GM23338 (cell line): ENCODE measurements around the gene ETV3. TPM values are rescaled to one million over a fixed set of nuclear protein-coding genes. Genes with fewer than 3 reads are reported as not detected.

ENCODE experiments used
- ATAC-seq: fragments of 200-7000 bp; cut with Tn5 transposase; 3 replicates; pipeline ENCODE4 v1.9.1; 2020
- DNase-seq: peaks from one replicate; pipeline ENCODE4 v3.0.0-alpha.2; 2015; ENCODE audit warnings: low spot score
- H2AFZ ChIP-seq: fragments of 200-600 bp; sonication (generic); 2 replicates; pipeline ENCODE4 v1.8.0; 2016; ENCODE audit warnings: antibody characterized with exemption, mild to moderate bottlenecking, moderate library complexity
- H3F3A ChIP-seq: fragments of 200-600 bp; sonication (generic); replicated peaks from 2 replicates; pipeline ENCODE4 v1.8.0; 2017; ENCODE audit warnings: antibody characterized with exemption, mixed run types, low read depth
- H3K27ac ChIP-seq: fragments of 200-600 bp; sonication (generic); 2 replicates; pipeline ENCODE4 v1.6.1; 2016; ENCODE audit warnings: low read depth
- H3K27me3 ChIP-seq: fragments of 200-600 bp; sonication (generic); 2 replicates; pipeline ENCODE4 v1.8.0; 2016; ENCODE audit warnings: mild to moderate bottlenecking, mixed run types, moderate library complexity; ENCODE audit not compliant: insufficient read depth
- H3K36me3 ChIP-seq: fragments of 200-600 bp; sonication (generic); 2 replicates; pipeline ENCODE4 v1.8.0; 2016; ENCODE audit warnings: mild to moderate bottlenecking; ENCODE audit not compliant: insufficient read depth
- H3K4me1 ChIP-seq: fragments of 200-600 bp; sonication (generic); 2 replicates; pipeline ENCODE4 v1.8.0; 2016; ENCODE audit warnings: mild to moderate bottlenecking, moderate library complexity; ENCODE audit not compliant: insufficient read depth
- H3K4me2 ChIP-seq: fragments of 200-600 bp; sonication (generic); 2 replicates; pipeline ENCODE4 v1.7.1; 2017; ENCODE audit warnings: mixed run types
- H3K4me3 ChIP-seq: fragments of 200-600 bp; sonication (generic); 2 replicates; pipeline ENCODE4 v1.6.1; 2016; ENCODE audit warnings: mixed run types
- H3K79me2 ChIP-seq: fragments of 200-600 bp; sonication (generic); replicated peaks from 2 replicates; pipeline ENCODE4 v1.8.0; 2017; ENCODE audit warnings: mild to moderate bottlenecking; ENCODE audit not compliant: insufficient read depth
- H3K9me2 ChIP-seq: fragments of 200-600 bp; sonication (generic); 2 replicates; pipeline ENCODE4 v1.8.0; 2017; ENCODE audit not compliant: insufficient read depth
- H4K20me1 ChIP-seq: fragments of 200-600 bp; sonication (generic); replicated peaks from 2 replicates; pipeline ENCODE4 v1.8.0; 2017; ENCODE audit warnings: mild to moderate bottlenecking; ENCODE audit not compliant: insufficient read depth
- H3K27ac Mint-ChIP-seq: 2 replicates; pipeline ENCODE4 v1.8.0; 2020; ENCODE audit warnings: inconsistent platforms, mild to moderate bottlenecking, moderate library complexity, mixed read lengths
- H3K27me3 Mint-ChIP-seq: 3 replicates; pipeline ENCODE4 v1.8.0; 2022; ENCODE audit warnings: low read depth, mild to moderate bottlenecking, moderate library complexity, mixed read lengths, inconsistent platforms; ENCODE audit not compliant: insufficient read depth, poor library complexity
- H3K36me3 Mint-ChIP-seq: 3 replicates; pipeline ENCODE4 v1.8.0; 2021; ENCODE audit warnings: low read depth, mild to moderate bottlenecking, inconsistent platforms, moderate library complexity, mixed read lengths
- H3K4me1 Mint-ChIP-seq: 3 replicates; pipeline ENCODE4 v1.8.0; 2020; ENCODE audit warnings: mild to moderate bottlenecking, inconsistent platforms, mixed read lengths
- H3K4me3 Mint-ChIP-seq: 3 replicates; pipeline ENCODE4 v1.8.0; 2021; ENCODE audit warnings: moderate library complexity, mild to moderate bottlenecking, inconsistent platforms, mixed read lengths
- H3K9me3 Mint-ChIP-seq: 3 replicates; pipeline ENCODE4 v1.8.0; 2020; ENCODE audit warnings: moderate library complexity, mild to moderate bottlenecking, inconsistent platforms, mixed read lengths
- CTCF ChIP-seq, 2 experiments: fragments of 200-600 bp in 1 of 2; sonication (generic) in 1 of 2; conservative IDR thresholded peaks; 2 replicates each; pipeline versions ENCODE4 v1.5.1 to v1.6.1; 2016 to 2017; ENCODE audit warnings: antibody characterized with exemption in 2 of 2, low read depth in 2 of 2, mild to moderate bottlenecking in 2 of 2, moderate library complexity in 1 of 2
- NANOG ChIP-seq: IDR thresholded peaks from 2 replicates; pipeline ENCODE4 v1.6.1; 2016; ENCODE audit warnings: antibody characterized with exemption, borderline replicate concordance
- POLR2AphosphoS5 ChIP-seq: IDR thresholded peaks from 2 replicates; pipeline ENCODE4 v1.6.1; 2016; ENCODE audit warnings: antibody characterized with exemption, low read depth
- STAT1 ChIP-seq: IDR thresholded peaks from one replicate; pipeline ENCODE4 v1.6.1; 2016; ENCODE audit warnings: antibody characterized with exemption; ENCODE audit not compliant: unreplicated experiment
- ZNF114 ChIP-seq: fragments of 250-450 bp; sonication (Bioruptor Pico); IDR thresholded peaks from 2 replicates; pipeline ENCODE4 v1.5.0; 2020; ENCODE audit warnings: mild to moderate bottlenecking, moderate library complexity
- ZNF331 ChIP-seq: fragments of 250-450 bp; sonication (Bioruptor Pico); IDR thresholded peaks from 2 replicates; pipeline ENCODE4 v1.5.0; 2020; ENCODE audit warnings: low read depth, mild to moderate bottlenecking, moderate library complexity
- ZNF462 ChIP-seq: fragments of 250-450 bp; sonication (Bioruptor Pico); IDR thresholded peaks from 2 replicates; pipeline ENCODE4 v1.5.0; 2020; ENCODE audit warnings: mild to moderate bottlenecking, moderate library complexity
- polyA plus RNA-seq: library from polyadenylated mRNA; unstranded; fragments of >200 nt; fragmentation: Nextera tagmentation; extraction: Ambion mirVana; gene quantifications from 2 replicates; pipeline ENCODE4 v1.2.1, GENCODE V29; 2016
- total RNA-seq: library from RNA; depleted of rRNA; stranded (reverse); fragments of >200 nt; shearing (Covaris generic); gene quantifications from 2 replicates; pipeline ENCODE4 v1.2.3, GENCODE V29; 2014

ETV3 gene
- total and polyA plus RNA-seq, 2 experiments from 2014 or later: 8.1 to 19.6 TPM

DNA sequence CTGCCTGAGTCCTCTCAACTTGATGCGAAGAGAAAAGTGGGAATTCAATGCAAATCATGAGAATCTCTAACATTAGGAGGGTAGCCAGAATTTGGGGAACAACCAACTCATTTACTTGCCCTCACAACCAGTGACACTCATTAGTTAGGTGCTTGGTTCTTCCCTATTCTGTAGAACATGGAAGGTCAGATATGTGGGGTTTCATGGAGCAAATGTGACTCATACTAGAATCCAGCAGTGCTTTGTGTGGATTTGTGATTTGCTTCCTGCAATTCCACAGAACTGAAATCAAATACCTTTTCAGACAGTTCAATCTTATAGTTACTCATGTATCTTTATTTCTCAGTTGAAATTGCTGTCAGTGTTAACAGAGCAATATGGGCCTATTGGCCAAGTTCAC is 6.9 kb upstream of the ETV3 start:
- no peaks in the 10 kb centered on the region for H3K36me3 ChIP-seq
- Mint-ChIP-seq H3K36me3 (no peaks in the 10 kb centered on the region), H3K4me1 (peaks cover 24% of the 10 kb centered on the region), H3K27me3 (peaks cover 9% of the 10 kb centered on the region), H3K4me3 (no peak overlapping the region), H3K27ac (no peak overlapping the region), H3K9me3 (no peaks in the 10 kb centered on the region)
- H2AFZ ChIP-seq: no peak overlapping the region
- ATAC-seq: no peak
- DNase-seq: no peak
- H3K4me2 ChIP-seq: no peak overlapping the region
- peaks cover 9% of the 10 kb centered on the region; the same call in 1 of the 2 replicates for H3K27me3 ChIP-seq
- no peaks in the 10 kb centered on the region for H3K9me2 ChIP-seq
- H3F3A ChIP-seq: no peaks in the 10 kb centered on the region
- no peak overlapping the region for H3K4me3 ChIP-seq
- no peak overlapping the region for H3K27ac ChIP-seq
- TF ChIP-seq ZNF462 (CRISPR knock-in tag): no peak
- TF ChIP-seq STAT1: no peak
- no peak for TF ChIP-seq ZNF331 (CRISPR knock-in tag)
- no peak for TF ChIP-seq NANOG
- no peak for TF ChIP-seq ZNF114 (CRISPR knock-in tag)
- no peak for TF ChIP-seq CTCF (conservative IDR thresholded peaks at IDR 0.05; ENCODE audit: low read depth in 2 of 2)
- TF ChIP-seq POLR2AphosphoS5: no peak
- H4K20me1 ChIP-seq: no peaks in the 10 kb centered on the region
- no peaks in the 10 kb centered on the region for H3K79me2 ChIP-seq
- peaks cover 24% of the 10 kb centered on the region for H3K4me1 ChIP-seq
